Neural cell (in vitro differentiated cells): ENCODE data around the gene OLFML2B.

Experiments used
- EP300 ChIP-seq: fragments of 450-650 bp; conservative IDR thresholded peaks from 2 replicates; pipeline ENCODE4 v1.6.1; 2014; ENCODE audit warnings: antibody characterized with exemption, mild to moderate bottlenecking, moderate library complexity; ENCODE audit not compliant: poor library complexity, severe bottlenecking
- POLR2AphosphoS5 ChIP-seq: IDR thresholded peaks from 2 replicates; pipeline ENCODE4 v1.6.1; 2012
- REST ChIP-seq: IDR thresholded peaks from 2 replicates; pipeline ENCODE4 v1.6.1; 2012; ENCODE audit warnings: borderline replicate concordance
- TF ChIP-seq, protein P1 (sequence below): fragments of 450-650 bp; IDR thresholded peaks from 2 replicates; pipeline ENCODE4 v1.5.1; 2014; ENCODE audit warnings: antibody characterized with exemption, mild to moderate bottlenecking, moderate library complexity; ENCODE audit not compliant: poor library complexity, severe bottlenecking

GRCh38 chr1:161982917-161983316 is 40.8 kb downstream of the OLFML2B start:
- TF ChIP-seq, protein P1, sequence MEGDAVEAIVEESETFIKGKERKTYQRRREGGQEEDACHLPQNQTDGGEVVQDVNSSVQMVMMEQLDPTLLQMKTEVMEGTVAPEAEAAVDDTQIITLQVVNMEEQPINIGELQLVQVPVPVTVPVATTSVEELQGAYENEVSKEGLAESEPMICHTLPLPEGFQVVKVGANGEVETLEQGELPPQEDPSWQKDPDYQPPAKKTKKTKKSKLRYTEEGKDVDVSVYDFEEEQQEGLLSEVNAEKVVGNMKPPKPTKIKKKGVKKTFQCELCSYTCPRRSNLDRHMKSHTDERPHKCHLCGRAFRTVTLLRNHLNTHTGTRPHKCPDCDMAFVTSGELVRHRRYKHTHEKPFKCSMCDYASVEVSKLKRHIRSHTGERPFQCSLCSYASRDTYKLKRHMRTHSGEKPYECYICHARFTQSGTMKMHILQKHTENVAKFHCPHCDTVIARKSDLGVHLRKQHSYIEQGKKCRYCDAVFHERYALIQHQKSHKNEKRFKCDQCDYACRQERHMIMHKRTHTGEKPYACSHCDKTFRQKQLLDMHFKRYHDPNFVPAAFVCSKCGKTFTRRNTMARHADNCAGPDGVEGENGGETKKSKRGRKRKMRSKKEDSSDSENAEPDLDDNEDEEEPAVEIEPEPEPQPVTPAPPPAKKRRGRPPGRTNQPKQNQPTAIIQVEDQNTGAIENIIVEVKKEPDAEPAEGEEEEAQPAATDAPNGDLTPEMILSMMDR, result no peak
- no peak for TF ChIP-seq EP300
- TF ChIP-seq POLR2AphosphoS5, result no peak
- TF ChIP-seq REST, result no peak
